Stimulated activated CD4-positive, alpha-beta T cell treated with anti-CD3 and anti-CD28 coated beads, Interleukin-4, amount 100 ng/mL, for 48 hours (primary cell): ENCODE results near the gene MAP2K4.
"Not testable (repeated sequence)": the region's sequence is repeated elsewhere in the genome, so short reads cannot be mapped to it uniquely, and the experiment has no call there.

ENCODE experiments used
- DNase-seq, 2 donors: peaks; one replicate each; pipeline ENCODE4 v3.0.0-alpha.2; 2020; ENCODE audit warnings: low read depth in 2 of 2

MAP2K4 gene

GRCh38 chr17:12140685-12141084 lies 120.0 kb downstream of the MAP2K4 start:
- DNase-seq = no peak

GRCh38 chr17:12162187-12162586 lies 141.5 kb downstream of the MAP2K4 start:
- DNase-seq = not testable (repeated sequence)

- DNase-seq = no peak
These were observed 143.4 kb downstream of the MAP2K4 start for GRCh38 chr17:12164085-12164484.

GRCh38 chr17:12178644-12179330 lies 158.1 kb downstream of the MAP2K4 start:
- no peak for DNase-seq

GRCh38 chr17:12180644-12181261 lies 160.1 kb downstream of the MAP2K4 start:
- DNase-seq = peak in 1 of 2 donors; percentile 2

- DNase-seq = no peak
These were observed 167.0 kb downstream of the MAP2K4 start for GRCh38 chr17:12187658-12188057.

- no peak for DNase-seq
These were observed 172.6 kb downstream of the MAP2K4 start for GRCh38 chr17:12193144-12193735.
